ENCODE results near the gene TMEM213.

The TMEM213 gene

DNA sequence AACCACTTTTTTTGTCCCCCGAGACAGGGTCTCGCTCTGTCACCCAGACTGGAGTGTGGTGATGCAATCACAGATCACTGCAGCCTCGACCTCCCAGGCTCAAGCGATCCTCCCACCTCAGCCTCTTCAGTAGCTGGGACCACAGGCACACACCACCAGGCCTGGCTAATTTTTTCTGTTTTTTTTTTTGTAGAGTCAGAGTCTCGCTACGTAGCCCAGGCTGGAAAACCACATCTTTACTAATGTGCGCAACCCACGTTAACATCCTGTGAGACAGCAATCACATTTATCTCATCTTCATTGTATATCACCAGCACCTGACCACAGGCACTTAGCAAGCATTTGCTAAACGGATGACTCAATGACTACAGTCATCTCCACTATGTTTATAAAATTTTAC is 78.0 kb downstream of the TMEM213 start:
- no peak for DNase-seq (ENCODE audit: low spot score)

DNA sequence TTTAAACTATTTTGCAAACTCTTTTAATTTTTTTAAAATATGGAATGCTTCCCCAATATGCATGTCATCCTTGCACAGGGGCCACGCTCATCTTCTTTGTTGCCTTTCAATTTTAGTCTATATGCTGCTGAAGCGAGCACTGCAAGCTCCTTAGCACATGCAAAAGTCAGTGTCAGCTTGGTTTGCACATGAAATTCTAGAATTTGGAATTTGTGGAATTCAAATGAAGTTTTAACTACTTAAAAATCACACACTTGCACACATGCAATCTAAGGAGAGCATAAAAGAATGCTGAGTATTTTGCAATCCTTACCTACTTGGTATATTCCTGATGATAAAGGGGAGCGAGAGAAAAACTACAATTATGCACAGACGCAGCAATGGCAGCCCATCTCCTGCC is 78.5 kb downstream of the TMEM213 start:
- no peak for DNase-seq (ENCODE audit: low spot score)

DNA sequence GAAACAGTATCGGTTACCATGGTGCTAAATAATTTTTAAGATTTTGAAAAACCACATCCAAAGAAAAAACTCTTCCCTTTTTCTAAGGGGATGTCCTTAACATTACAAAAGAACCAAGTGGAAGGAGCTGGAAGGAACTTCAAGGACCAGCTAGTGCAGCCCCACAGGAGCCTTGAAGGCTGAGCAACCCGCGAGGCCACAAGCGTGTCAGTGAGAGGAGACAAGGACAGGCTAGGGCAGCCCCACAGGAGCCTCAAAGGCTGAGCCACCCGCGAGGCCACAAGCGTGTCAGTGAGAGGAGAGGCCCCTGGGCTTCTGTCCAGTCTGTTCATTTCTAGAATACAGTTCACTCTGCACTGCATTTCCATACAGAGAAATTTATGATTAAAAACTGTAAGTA is 80.3 kb downstream of the TMEM213 start:
- DNase-seq (ENCODE audit: low spot score), result no peak

DNA sequence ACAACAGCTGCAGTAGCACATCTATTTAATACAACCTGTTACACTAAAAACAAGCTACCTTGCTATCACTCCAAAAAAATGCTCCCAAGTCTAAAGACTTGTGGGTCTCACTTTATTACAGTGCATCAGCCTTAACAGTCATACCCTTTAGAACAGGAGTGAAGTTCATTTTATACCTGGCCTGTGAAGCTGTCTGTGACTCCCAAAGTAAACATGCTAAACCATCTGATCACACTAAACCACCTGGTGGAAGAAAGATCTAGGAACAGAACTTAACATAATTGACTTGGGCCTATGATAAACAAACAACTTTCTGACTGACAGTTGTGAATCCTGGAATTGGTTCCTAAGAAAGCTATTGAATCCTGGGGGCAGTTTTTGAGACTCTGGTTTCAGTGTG is 81.1 kb downstream of the TMEM213 start:
- no peak for DNase-seq (ENCODE audit: low spot score)

GRCh38 chr7:138879356-138879755 is 81.6 kb downstream of the TMEM213 start:
- DNase-seq (ENCODE audit: low spot score), result no peak

- no peak for DNase-seq (ENCODE audit: low spot score)
These were observed 83.2 kb downstream of the TMEM213 start for GRCh38 chr7:138880881-138881578.

DNA sequence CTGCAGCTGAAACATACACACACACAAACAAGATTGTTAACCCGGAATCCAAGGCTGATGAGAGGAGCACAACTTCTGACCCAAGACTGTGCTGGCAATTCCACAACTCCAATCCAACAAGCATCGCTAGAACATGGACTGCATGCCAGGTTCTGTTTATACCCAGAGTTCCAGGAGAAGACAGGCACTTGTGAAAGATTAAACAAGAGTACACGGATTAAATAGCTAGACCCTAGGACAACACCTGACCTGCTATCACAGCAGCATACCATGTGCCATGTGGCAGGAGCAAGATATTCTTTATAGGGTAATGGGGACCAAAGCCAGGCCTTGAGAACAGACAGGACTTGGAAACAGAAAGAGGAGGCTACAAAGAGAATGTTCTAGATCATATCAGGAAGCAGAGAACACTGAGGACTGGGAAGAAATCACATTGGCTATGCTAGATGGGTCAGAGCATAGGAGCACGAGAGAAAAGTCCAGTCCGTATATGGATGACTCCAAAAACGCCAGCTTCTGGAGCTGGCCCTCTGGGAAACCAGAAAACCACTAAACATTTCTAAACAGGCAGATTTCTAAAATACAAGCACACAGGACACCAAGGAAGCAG is 83.9 kb downstream of the TMEM213 start:
- no peak for DNase-seq (ENCODE audit: low spot score)

GRCh38 chr7:138882249-138882648 is 84.5 kb downstream of the TMEM213 start:
- no peak for DNase-seq (ENCODE audit: low spot score)

DNA sequence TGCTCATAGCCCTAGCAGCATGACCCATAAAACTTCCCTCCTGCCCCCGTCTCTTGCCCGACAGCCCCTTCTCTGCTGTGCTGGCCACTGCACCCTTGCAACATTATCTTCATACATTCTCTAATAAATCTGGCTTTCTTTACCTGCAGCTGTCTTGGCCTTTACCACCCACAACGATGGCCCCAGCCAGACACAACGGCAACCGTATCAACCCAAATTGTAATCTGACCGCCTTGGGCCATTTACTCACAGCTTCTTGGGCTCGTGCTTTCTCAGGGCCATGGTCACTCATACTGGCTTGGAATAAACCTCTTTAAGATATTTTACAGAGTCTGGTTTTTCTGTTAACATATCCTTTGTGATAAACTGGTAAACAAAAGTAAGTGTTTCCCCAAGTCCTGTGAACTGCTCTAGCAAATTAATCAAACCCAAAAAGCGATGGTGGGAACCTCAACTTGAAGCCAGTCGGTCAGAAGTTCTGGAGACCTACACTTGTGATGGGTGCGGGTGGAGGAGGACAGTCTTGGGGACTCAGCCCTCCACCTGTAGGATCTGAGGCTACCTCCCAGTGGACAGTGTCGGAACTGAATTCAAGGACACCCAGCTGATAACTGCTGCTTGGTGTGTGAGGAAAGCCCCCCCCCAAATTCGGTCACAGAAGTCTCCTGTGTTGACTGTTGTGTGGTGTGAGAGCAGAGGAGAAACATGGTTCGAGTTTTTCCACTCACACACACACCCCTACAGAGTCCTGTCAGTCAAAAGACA is 87.8 kb downstream of the TMEM213 start:
- no peak for DNase-seq (ENCODE audit: low spot score)

- peak; percentile 16 for DNase-seq (ENCODE audit: low spot score)
These were observed 88.7 kb downstream of the TMEM213 start for GRCh38 chr7:138886501-138886917.

- no peak for DNase-seq (ENCODE audit: low spot score)
These were observed 89.4 kb downstream of the TMEM213 start for GRCh38 chr7:138887085-138887710.

Data from globus pallidus (tissue), 1 donor.